Measurements from ENCODE around the gene OFD1.
"Not testable (repeated sequence)": the region's sequence is repeated elsewhere in the genome, so short reads cannot be mapped to it uniquely, and the experiment has no call there.

OFD1 gene

DNA sequence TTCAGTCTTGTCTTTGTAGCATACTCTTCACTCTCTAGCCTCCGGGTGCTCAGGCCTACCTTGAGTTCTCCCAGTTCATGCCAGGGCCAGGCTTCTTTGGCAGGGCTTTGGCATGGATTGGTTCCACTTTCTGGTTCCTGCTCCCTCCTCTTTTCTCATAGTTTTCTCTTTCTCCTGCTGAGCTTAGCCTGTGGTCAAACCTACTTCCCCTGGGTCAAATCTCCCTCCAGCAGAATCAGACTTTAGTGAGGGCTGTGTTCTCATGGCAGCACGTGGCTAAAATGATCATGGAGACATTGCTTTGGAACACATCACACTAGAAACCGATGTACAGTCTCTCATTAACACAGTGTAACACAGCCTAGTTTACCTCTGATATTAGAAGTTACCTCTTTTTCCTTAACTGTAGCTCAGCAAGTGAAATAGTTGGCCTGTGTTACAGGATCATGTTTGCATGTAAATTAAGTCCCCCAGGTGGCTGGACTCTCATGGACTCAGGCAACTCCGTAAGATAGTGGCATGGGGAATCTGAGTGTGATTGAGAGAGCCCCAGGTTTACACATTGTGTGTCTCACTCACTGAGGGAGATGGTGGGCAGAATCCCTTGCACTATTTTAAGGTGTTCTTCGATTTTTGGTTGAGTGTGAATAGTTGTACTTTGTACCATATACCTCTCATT, 32.3 kb upstream of the OFD1 start:
- DNase-seq (ENCODE audit: low read depth), result no peak

DNA sequence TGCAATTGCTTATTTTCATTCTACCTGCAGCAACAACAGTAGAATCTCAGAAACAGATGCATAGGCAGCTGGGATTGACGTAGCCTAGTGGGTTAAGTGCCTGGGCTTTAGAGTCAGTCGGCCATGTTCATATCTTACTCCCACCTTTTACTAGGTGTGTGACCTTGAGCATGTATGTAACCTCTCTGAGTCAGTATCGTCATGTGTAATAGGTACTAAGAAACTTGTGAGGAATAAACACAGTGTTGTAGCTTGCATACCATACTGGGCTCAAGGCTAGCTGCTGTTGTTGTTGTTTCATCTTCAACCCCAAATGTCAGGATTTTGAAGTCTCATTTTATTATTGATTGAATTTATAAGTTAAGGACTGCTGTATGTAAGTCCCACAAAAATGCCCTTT, 31.4 kb upstream of the OFD1 start:
- no peak for DNase-seq (ENCODE audit: low read depth)

DNA sequence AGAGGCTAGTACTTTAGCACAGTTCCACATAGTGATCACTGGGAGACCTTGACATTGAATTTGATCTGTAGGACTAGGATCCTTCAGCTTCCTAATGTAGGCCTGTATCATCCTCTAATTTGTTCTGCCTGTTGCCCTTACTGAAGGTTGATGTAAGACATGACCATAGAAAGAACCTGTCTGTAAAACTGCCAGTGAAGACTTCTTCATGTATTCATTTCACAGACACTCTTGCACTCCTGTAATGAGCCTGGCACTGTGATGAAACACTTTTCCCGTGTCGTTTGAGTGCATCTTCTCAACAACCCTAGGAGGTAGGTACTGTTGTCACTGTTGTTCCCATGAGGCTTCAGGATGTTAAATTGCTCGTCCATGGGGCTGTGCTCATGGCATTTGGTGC, 31.0 kb upstream of the OFD1 start:
- no peak for DNase-seq (ENCODE audit: low read depth)

DNA sequence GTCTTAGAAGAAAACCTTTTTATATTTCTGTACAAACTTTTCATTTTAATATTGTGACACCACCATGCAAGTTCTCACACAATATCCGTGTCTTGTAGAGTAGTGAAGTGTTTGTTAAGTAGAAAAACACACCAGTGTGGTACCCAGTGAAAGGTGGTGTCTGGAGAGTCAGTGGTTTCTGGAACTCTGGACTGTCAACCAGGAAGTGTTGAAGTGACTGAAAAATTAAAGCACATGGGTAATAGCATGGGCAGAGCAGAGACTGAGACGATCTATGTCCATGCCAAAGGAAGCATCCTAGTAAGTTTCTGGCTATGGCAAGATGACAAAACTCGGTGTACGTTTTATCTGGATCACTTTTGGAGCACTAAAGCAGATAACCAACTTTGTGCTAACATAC, 23.4 kb upstream of the OFD1 start:
- DNase-seq (ENCODE audit: low read depth), result no peak

DNA sequence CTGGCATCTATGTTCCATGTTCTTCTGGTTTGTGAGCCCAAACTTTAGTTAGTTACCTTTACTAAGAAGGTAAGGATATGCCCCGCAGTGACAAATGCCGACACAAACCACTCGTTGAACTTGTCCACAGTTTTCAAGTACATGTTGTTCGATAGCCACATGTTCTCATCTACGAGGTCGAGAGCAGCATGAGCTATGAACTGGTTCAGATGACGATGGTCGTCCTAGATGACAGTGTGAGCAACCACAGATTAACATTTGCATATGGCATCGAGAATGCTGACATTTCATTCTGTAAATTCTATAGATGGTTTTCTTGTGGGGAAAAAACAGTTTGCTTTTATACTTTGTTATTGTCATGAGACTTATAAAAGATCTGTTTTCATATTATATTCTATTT, 18.1 kb upstream of the OFD1 start:
- no peak for DNase-seq (ENCODE audit: low read depth)

DNA sequence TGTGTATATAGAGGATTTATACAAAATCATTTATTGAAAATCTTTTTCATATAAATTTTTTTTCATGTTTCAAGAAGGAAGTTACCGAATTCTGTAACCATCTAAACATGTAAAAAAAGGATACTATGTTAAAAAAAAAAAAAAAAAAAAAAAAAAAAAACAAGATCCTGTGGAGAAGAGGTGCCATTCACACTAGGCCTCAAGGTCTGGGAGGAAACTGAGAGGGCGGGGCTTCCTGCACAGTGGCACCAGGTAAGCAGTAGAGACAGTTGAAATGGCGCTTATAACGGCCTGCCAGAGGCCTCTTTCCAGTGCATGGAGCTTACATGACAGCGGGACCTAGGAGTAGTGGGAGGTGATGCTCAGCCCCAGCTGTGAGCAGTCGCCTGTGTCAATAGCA, 17.6 kb upstream of the OFD1 start:
- DNase-seq (ENCODE audit: low read depth), result no peak

DNA sequence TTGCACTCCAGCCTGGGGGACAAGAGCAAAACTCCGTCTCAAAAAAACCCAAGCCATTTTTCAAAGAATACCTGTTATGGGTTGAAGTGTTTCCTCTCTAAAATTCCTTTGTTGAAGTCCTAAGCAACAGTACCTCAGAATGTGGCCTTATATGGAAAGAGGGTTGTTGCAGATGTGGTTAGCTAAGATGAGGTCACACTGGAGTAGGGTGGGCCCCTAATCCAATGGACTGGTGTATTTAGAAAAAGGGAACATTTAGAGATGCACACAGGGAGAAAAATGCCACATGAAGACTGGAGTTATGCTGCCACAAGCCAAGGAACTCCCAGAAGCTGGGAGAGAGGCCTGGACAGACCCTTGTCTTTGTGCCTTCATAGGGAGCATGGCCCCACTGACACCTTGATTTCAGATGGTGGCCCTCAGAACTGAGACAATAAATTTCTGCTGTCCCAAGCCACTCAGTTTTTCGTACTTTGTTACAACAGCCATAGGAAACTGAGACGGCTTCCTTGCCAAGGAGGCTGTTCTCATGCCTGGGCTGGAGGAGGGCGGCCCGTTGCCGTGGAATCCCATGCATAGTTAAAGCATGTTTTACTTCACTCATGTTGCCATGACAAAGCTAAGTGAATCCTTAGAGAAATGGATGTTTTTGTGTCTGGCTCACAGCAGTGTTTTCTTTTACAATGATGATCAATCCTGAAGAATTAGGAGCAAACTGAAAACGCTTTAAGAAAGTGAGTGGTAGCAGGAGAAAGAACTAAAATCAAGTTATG, 16.7 kb upstream of the OFD1 start:
- no peak for DNase-seq (ENCODE audit: low read depth)

DNA sequence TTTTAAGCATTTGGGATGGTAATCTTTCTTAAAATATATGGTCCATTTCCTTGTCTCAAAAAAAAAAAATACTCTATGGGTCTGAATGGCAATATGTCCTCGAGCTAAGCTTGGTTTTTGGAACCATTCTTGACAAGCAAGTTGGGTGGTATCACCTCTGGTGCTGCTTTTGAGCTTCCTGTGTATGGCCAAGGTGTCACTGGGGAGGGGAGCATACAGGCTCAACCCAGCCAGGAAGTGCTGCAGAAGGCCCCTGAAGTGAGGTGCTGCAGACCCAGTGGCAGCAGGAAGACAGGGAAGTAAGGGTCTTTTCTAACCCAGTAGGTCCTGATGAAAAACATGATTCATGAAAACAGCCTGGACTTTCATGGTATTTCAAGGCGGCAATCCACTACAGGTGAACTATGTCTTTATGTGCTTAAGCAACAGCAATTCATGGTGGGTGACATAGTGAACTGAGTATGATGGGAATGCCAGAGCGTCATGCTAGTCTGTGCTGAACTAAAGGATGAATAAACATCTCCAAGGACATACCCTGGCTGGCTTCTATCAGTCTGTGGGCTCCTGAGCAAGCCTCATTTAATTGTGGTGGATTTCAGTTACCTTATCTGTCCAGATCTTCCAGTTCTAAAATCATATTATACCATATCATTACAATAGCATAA, 15.2 kb upstream of the OFD1 start:
- DNase-seq (ENCODE audit: low read depth), result no peak

DNA sequence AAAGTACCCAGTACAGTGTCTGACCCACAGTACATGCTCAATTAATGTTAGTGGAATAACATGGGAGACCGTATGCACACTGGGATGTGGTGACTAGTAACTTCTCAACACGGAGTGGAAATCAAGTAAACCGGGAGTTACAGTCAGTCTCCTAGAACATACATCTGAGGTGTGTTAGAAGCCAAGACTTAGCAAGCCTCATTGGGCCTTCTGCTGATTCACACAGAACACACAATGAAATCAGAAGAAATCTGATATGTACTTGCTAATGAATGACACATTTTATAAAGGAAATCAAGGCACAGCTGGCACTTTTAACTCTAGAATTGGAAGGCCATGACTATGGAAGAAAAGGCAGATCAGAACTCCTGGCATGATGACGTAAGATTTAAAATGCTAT, 13.2 kb upstream of the OFD1 start:
- no peak for DNase-seq (ENCODE audit: low read depth)

DNA sequence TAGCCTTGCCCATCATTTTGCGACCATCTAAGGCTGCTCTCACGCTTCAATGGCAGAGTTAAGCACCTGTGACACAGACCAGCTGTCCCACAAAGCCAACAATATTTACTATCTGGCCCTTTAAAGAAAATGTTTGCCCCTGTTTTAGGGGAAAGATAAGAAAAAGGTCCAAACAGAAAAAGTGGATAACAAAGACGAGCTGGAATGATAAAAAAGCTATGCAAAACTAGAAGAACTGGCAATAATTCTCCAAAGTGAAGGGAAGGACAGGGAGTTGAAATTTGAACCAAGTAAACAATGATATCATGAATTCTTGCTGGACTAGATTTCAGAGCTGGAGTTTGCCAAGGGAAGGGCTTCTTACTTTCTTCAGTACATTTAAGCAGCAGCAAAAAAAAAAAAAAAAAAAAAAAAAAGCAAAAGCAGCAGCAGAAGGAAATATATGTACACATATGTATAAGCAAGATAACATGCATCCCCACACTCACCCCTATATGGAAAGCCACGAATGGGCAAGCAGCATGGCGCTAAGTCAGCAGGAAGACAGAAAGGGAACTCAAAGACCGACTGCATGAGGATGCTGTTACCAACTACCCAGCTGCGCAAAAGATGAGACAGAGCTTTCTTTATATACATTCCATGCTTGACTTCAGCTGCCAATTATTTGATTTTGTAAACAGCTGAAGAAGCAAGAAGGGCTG, 12.6 kb upstream of the OFD1 start:
- no peak for DNase-seq (ENCODE audit: low read depth)

DNA sequence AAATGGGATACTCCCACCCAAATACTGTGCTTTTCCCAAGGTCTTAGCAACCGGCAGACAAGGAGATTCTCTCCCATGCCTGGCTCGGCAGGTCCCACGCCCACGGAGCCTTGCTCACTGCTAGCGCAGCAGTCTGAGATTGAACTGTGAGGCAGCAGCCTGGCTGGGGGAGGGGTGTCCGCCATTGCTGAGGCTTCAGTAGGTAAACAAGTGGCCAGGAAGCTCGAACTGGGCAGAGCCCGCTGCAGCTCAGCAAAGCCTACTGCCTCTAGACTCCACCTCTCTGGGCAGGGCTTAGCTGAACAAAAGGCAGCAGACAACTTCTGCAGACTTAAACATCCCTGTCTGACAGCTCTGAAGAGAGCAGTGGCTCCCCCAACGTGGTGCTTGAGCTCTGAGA, 9.7 kb upstream of the OFD1 start:
- DNase-seq (ENCODE audit: low read depth), result not testable (repeated sequence)

DNA sequence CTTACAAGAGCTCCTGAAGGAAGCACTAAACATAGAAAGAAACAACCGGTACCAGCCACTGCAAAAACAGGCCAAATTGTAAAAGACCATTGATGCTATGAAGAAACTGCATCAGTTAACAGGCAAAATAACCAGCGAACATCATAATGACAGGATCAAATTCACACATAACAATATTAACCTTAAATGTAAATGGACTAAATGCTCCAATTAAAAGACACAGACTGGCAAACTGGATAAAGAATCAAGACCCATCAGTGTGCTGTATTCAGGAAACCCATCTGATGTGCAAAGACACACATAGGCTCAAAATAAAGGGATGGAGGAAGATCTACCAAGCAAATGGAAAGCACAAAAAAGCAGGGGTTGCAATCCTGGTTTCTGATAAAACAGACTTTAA, 8.0 kb upstream of the OFD1 start:
- DNase-seq (ENCODE audit: low read depth), result not testable (repeated sequence)

DNA sequence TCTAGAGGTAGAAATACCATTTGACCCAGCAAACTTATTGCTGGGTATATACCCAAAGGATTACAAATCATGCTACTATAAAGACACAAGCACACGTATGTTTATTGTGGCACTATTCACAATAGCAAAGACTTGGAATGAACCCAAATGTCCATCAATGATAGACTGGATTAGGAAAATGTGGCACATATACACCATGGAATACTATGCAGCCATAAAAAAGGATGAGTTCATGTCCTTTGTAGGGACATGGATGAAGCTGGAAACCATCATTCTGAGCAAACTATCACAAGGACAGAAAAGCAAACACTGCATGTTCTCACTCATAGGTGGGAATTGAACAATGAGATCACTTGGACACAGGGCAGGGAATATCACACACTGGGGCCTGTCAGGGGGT, 4.0 kb upstream of the OFD1 start:
- DNase-seq (ENCODE audit: low read depth), result not testable (repeated sequence)

DNA sequence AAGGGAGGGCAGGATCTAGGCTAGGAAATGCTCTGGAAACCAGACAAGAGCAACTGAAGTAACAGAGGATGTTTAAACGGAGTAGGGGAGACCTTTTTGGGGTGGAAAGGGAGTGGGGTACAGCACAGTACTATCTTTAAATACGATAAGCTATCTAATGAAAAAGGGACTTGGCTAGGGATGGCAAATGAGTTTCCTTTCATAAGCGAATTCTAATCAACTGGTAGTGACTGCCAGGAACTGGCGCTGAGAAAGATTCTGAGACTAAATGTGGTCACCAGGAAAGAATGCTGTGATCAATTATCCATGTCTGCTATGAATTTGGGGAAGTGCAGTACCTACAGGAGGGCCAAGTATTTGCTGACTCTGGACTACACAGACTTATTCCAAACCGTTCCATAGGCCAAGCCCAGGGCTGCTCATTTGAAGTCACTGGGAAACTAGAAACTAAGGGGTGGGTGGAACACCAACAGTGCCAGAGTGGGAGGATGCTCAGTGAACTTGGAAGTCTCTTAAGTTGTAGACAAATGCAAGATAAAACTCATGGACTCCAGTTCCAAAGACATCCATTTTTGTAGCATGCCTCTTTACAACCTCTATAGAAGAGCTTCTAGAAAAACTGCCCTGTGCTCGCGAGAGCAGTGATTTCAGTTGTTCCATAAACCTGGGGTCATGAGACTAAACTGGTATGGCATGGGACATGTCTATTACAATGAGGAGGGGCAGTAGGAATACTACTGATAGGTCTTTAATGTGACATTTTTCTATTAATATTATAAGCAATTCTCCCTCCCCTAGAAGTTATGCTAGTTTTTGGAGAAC, 2.1 kb upstream of the OFD1 start:
- DNase-seq (ENCODE audit: low read depth), result no peak

DNA sequence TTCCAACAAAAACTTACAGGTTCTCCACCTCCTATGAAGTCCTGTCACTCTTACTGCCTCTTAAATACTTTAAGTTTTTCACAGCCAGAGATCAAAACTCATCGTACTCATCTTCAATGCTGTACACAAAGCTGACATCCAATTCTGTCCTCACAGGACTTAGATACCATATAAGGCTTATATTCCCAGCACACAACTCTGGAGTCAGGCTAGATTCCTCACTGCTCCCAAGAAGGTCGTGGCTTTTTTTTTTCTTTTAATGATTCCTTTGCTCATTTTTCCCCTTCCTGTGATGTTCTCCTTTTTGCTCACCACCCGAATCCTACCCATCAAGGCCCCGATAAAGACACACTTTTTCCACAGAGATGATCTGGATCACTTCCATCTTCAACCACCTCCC, 1.0 kb upstream of the OFD1 start:
- no peak for DNase-seq (ENCODE audit: low read depth)

DNA sequence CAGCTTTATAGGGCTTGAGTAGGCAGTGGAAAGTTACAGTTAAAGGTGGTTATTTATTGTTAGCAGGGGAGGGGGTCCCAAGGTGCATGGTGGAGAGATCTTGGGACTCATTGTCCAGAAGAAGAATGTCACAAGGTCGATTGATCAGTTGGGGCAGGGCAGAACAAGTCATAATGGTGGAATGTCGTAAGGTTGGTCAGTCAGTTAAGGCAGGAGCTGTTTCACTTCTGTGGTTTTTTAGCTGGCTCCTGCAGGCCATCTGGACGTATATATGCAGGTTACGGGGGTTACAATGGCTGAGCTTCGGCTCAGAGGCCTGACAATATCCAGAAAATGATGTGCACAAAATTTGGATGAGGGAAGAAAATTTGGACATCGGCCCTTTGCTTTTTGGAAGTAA, 7.1 kb downstream of the OFD1 start:
- DNase-seq (ENCODE audit: low read depth), result no peak

DNA sequence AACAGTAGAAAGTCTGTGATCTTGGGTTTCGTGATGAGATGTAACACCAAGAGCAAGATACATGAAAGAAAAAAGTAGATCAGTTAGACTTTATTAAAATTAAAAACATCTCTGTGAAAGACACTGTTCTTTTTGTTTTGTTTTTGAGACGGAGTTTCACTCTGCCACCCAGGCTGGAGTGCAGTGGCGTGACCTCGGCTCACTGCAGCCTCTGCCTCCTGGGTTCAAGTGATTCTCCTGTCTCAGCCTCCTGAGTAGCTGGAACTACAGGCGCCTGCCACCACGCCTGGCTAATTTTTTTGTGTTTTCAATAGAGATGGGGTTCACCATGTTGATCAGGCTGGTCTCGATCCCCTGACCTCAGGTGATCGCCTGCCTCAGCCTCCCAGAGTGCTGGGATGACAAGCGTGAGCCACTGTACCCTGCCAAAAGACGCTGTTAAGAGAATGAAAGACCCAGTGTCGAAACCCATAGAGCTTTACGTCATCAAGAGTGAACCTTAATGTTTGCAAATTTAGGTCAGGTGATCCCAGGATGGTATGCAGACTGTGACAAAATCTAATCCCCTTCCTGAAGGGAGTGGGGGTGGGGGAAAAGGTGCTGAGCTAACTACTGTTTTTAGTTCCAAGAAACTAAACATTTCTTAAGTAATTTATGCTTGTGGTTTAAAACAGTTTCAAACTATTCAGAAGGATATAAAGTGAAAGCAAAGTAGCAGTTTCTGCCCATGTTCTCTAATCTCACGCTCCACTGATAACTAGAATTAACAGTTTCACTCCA, 8.0 kb downstream of the OFD1 start:
- no peak for DNase-seq (ENCODE audit: low read depth)

DNA sequence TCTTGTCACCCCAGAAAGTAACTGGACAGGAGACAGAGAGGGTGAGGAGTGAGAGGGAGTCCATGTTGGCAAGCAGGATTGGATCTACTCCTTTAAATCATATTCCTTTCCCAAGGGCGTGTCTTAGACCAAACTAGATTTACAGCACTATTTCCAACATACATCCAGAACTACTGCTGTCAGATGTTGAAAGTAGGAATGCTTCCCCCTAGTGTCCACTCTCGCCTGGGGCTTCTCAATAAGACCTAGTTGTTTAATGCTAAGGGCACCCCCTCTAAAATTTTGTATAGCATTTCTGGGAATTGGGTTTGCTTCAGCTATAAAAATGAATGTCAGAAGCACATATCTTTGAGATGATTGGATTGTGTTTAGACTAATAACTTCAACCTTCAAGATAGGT, 13.3 kb downstream of the OFD1 start:
- DNase-seq (ENCODE audit: low read depth), result peak; percentile 68

DNA sequence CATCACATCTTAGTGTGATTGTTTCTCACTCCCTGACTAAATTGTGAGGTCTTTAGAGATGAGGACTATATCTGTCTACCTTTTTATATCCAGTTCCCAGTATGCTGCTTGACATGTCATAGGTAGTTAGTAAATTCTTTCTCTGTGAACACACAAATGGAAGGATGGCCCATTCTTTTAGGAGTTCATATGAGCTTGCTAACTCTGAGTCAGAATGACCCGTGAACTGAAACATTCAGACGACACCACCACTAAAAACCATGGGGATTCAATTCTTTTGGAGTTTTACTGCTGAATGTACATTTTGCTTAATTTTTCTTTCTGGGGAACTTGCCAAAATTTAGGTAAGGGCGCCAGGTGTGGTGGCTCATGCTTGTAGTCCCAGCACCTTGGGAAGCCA, 13.9 kb downstream of the OFD1 start:
- DNase-seq (ENCODE audit: low read depth), result no peak

DNA sequence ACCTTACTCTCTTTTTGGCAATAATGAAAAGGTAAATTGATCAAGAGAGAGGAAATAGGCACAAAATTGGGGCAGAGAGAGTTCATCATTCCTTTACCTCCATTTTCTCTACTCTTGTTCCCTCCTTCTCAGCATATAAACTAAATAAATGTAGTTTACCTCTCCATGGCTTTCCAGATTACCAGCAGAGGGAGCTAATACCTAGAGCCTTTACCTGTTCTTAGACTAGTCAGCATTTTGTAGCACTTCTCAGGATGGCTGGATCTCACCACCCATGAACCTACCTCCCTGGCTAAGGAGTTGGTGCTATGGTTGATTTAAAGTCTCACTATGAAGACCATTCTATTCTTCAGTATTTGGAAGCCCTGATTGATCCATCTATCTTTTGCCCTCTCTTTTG, 15.7 kb downstream of the OFD1 start:
- DNase-seq (ENCODE audit: low read depth), result no peak

DNA sequence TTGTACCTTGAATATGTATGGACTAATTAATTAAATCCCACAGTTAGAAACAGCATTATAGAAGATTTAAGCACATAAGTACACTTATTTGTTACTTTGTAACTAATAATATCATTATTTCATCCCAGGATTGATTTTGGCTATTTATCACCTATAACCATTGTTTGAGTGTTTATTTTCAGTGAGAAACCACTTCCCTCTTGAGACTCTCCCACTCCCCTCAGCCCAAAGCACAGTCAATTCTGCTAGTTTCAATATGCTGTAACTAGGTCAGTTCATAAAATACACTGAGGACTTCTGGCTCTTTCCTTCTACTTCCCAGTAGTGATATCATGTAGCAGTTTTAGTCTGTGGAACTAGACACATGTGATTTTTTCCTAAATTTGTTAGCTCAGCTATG, 16.3 kb downstream of the OFD1 start:
- DNase-seq (ENCODE audit: low read depth), result no peak
